ENCODE data around the gene IRF2BP1.

Gene IRF2BP1

GRCh38 chr19:45860359-45861259 is 25.3 kb downstream of the IRF2BP1 start:
- DNase-seq, result no peak

- DNase-seq, result no peak
Observed at GRCh38 chr19:45854167-45854778, 31.7 kb downstream of the IRF2BP1 start.

- DNase-seq, result no peak
Observed at GRCh38 chr19:45852983-45853382, 33.0 kb downstream of the IRF2BP1 start.

GRCh38 chr19:45852145-45852750 is 33.7 kb downstream of the IRF2BP1 start:
- DNase-seq, result no peak

- no peak for DNase-seq
Observed at GRCh38 chr19:45848922-45849321, 37.0 kb downstream of the IRF2BP1 start.

- no peak for DNase-seq
Observed at GRCh38 chr19:45847663-45848062, 38.3 kb downstream of the IRF2BP1 start.

GRCh38 chr19:45842198-45842597 is 43.7 kb downstream of the IRF2BP1 start:
- no peak for DNase-seq

- no peak for DNase-seq
Observed at GRCh38 chr19:45834970-45835369, 51.0 kb downstream of the IRF2BP1 start.

Measured in eye (tissue), 1 donor.